Limb (tissue), 2 donors: ENCODE data around the gene MED13L.
"Not testable (repeated sequence)": the region's sequence is repeated elsewhere in the genome, so short reads cannot be mapped to it uniquely, and the experiment has no call there.

ENCODE experiments used
- DNase-seq, 2 donors: peaks; one replicate each; pipeline ENCODE4 v3.0.0-alpha.2; 2016; ENCODE audit errors: extremely low spot score in 2 of 2

MED13L gene

GRCh38 chr12:116059904-116060303 lies 217.6 kb downstream of the MED13L start:
- DNase-seq = no peak

- no peak for DNase-seq
Observed at GRCh38 chr12:116058574-116058973, 218.9 kb downstream of the MED13L start.

GRCh38 chr12:116057356-116057755 lies 220.1 kb downstream of the MED13L start:
- DNase-seq = no peak

- no peak for DNase-seq
Observed at GRCh38 chr12:116055895-116056607, 221.4 kb downstream of the MED13L start.

- DNase-seq = no peak
Observed at GRCh38 chr12:116054280-116054679, 223.2 kb downstream of the MED13L start.

GRCh38 chr12:116053479-116054200 lies 223.9 kb downstream of the MED13L start:
- no peak for DNase-seq

- DNase-seq = no peak
Observed at GRCh38 chr12:116050275-116050674, 227.2 kb downstream of the MED13L start.

- DNase-seq = no peak
Observed at GRCh38 chr12:116048879-116049278, 228.6 kb downstream of the MED13L start.

- no peak for DNase-seq
Observed at GRCh38 chr12:116046039-116046438, 231.5 kb downstream of the MED13L start.

GRCh38 chr12:116045150-116045549 lies 232.3 kb downstream of the MED13L start:
- DNase-seq = no peak

- DNase-seq = no peak
Observed at GRCh38 chr12:116043659-116044535, 233.6 kb downstream of the MED13L start.

- DNase-seq = no peak
Observed at GRCh38 chr12:116040402-116040801, 237.1 kb downstream of the MED13L start.

GRCh38 chr12:116039081-116039480 lies 238.4 kb downstream of the MED13L start:
- no peak for DNase-seq

- DNase-seq = no peak
Observed at GRCh38 chr12:116037941-116038837, 239.3 kb downstream of the MED13L start.

GRCh38 chr12:116033765-116034164 lies 243.7 kb downstream of the MED13L start:
- no peak for DNase-seq

- DNase-seq = not testable (repeated sequence)
Observed at GRCh38 chr12:116031624-116032023, 245.9 kb downstream of the MED13L start.

GRCh38 chr12:116028619-116029018 lies 248.9 kb downstream of the MED13L start:
- no peak for DNase-seq

GRCh38 chr12:116027551-116027821 lies 250.0 kb downstream of the MED13L start:
- DNase-seq = no peak

GRCh38 chr12:116026768-116027550 lies 250.5 kb downstream of the MED13L start:
- DNase-seq = no peak

- no peak for DNase-seq
Observed at GRCh38 chr12:116026346-116026745, 251.1 kb downstream of the MED13L start.
